ENCODE results near the gene KNCN. TPM values are rescaled to one million over a fixed set of nuclear protein-coding genes. Genes with fewer than 3 reads are reported as not detected.

KNCN gene
- polyA plus RNA-seq, 2 donors = not detected

DNA sequence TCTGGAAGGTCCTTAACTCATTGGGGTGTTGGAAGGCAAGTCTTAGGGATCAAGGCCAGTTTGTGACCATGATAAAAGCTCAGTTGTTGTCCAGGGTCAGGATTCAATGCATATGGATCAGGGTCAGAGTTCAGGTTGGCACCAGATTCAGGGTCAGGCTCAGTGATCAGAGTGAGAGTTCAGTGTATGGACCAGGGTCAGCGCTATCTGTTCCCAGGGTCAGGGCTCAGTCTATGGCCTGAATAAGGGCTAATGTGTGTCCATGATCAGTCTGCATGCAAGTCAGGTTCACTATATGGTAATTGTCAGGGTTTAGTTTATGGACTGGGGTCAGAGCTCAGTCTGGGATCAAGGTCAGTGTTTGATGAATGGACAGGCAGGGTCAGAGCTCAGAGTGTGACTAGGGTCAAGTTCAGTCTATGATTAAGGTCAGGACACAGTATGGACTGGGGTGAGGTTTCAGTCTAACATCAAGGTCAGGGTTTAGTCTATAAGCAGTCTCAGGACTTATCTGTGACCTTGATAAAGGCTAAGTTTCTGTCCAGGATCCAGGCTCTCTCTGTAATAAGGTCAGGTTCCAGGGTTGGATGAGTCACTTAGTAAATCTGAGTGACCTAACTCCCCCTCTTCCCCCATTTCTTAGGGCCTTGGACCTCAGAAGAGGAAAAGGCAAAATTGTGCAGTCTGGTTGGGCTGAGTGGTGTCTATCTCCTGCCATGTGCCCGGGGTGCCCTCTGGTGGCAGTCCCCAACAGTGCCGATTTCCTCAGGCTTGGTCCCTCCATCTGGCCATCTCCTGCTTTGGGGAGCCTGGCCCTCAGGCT lies 23.8 kb downstream of the KNCN start:
- no peaks in the 10 kb centered on the region for H3K27me3 ChIP-seq (ENCODE audit: control insufficient read depth in 1 of 2, insufficient read depth in 2 of 2, low read length in 2 of 2)
- no peak overlapping the region for H3K27ac ChIP-seq (ENCODE audit: low read depth in 2 of 2, low read length in 1 of 2)
- H3K4me3 ChIP-seq (ENCODE audit: low read depth in 1 of 2, low read length in 2 of 2) = no peak overlapping the region
- peaks cover 6 to 9% of the 10 kb centered on the region in 2 donors for H3K4me1 ChIP-seq (ENCODE audit: control insufficient read depth in 2 of 2, insufficient read depth in 2 of 2, low read length in 1 of 2)
- WGBS, 2 donors = 29% methylated on average over 3 of the region's 3 CpGs
- H3K36me3 ChIP-seq (ENCODE audit: control insufficient read depth in 2 of 2, insufficient read depth in 2 of 2, low read length in 1 of 2) = no peaks in the 10 kb centered on the region
- no peaks in the 10 kb centered on the region for H3K9me3 ChIP-seq (ENCODE audit: control insufficient read depth in 2 of 2, insufficient read depth in 1 of 2, low read depth in 1 of 2, low read length in 1 of 2)

DNA sequence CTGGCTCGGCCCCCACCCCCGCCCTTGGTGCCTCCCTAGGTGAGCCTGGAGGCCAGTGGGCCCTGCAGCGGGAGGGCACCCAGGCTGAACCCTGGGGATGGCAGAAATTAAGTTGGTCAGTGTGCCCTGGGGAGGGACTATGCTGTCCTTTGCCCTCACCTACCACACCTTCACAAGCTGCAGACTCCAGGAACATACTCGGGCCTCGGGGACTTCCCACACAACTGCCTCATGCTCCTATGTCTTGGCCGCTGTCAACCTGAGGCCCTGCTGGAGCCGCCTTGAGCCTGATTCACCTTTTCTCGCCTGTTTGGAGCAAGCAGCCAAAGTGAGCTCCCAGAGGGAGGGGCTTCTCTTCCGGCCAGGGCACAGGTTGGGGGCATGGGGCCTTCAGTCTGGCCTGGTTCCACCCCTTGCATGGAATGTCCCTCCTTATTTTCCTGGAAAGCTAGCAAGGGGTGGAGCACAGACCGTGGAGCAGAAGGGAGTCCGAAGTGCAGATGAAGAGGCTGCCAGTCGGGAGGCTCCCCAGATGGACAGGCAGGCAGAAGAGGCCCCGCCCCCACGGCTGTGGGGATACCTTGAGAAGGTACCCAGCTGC lies 24.7 kb downstream of the KNCN start:
- H3K27ac ChIP-seq (ENCODE audit: low read depth in 2 of 2, low read length in 1 of 2) = no peak overlapping the region
- H3K27me3 ChIP-seq (ENCODE audit: control insufficient read depth in 1 of 2, insufficient read depth in 2 of 2, low read length in 2 of 2) = no peaks in the 10 kb centered on the region
- H3K4me3 ChIP-seq (ENCODE audit: low read depth in 1 of 2, low read length in 2 of 2) = no peak overlapping the region
- 48 to 56% methylated on average over 14 of the region's 14 CpGs for WGBS, 2 donors
- no peaks in the 10 kb centered on the region for H3K9me3 ChIP-seq (ENCODE audit: control insufficient read depth in 2 of 2, insufficient read depth in 1 of 2, low read depth in 1 of 2, low read length in 1 of 2)
- no peaks in the 10 kb centered on the region for H3K36me3 ChIP-seq (ENCODE audit: control insufficient read depth in 2 of 2, insufficient read depth in 2 of 2, low read length in 1 of 2)
- H3K4me1 ChIP-seq (ENCODE audit: control insufficient read depth in 2 of 2, insufficient read depth in 2 of 2, low read length in 1 of 2) = peaks cover 7 to 13% of the 10 kb centered on the region in 2 donors

DNA sequence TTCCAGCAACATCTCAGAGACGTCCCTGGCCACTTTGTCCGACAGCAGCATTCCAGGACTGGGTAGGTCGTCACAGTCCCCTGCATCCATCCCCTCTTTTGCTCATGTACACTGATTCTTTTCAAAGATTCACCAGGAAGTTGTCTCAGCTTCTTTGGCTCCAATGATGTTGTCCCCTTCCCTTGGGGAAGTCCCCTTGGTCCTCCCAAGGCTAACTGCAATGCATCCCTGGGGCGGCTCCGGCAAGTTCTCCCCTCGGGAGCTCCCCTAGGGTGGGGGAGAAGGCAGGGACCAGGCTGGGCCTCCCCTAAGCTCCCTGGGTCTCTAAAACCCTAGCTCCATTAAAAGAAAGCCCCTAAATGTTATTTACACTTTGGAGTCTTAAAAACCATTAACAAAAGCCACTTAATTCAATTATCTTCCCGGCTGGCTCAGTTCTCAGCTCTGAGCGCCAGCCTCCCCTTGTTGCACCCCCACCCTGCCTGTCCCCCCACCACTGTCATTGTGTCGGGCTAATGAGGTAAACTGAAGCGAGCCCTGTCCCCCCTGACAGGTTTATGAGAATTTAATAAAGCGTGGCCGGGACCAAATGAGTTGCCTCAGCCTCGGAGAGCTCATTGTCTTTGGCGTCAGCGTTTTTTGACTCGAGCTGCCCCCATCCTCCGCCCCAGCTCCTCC lies 25.3 kb downstream of the KNCN start:
- no peaks in the 10 kb centered on the region for H3K27me3 ChIP-seq (ENCODE audit: control insufficient read depth in 1 of 2, insufficient read depth in 2 of 2, low read length in 2 of 2)
- no peaks in the 10 kb centered on the region for H3K9me3 ChIP-seq (ENCODE audit: control insufficient read depth in 2 of 2, insufficient read depth in 1 of 2, low read depth in 1 of 2, low read length in 1 of 2)
- no peak overlapping the region for H3K27ac ChIP-seq (ENCODE audit: low read depth in 2 of 2, low read length in 1 of 2)
- H3K4me3 ChIP-seq (ENCODE audit: low read depth in 1 of 2, low read length in 2 of 2) = no peak overlapping the region
- peaks cover 7 to 13% of the 10 kb centered on the region in 2 donors for H3K4me1 ChIP-seq (ENCODE audit: control insufficient read depth in 2 of 2, insufficient read depth in 2 of 2, low read length in 1 of 2)
- 66 to 68% methylated on average over 17 of the region's 17 CpGs for WGBS, 2 donors
- no peaks in the 10 kb centered on the region for H3K36me3 ChIP-seq (ENCODE audit: control insufficient read depth in 2 of 2, insufficient read depth in 2 of 2, low read length in 1 of 2)

- WGBS, 2 donors = 62 to 66% methylated on average over 13 of the region's 13 CpGs
- H3K27me3 ChIP-seq (ENCODE audit: control insufficient read depth in 1 of 2, insufficient read depth in 2 of 2, low read length in 2 of 2) = no peaks in the 10 kb centered on the region
- H3K4me3 ChIP-seq (ENCODE audit: low read depth in 1 of 2, low read length in 2 of 2) = no peak overlapping the region
- no peak overlapping the region for H3K27ac ChIP-seq (ENCODE audit: low read depth in 2 of 2, low read length in 1 of 2)
- no peaks in the 10 kb centered on the region for H3K36me3 ChIP-seq (ENCODE audit: control insufficient read depth in 2 of 2, insufficient read depth in 2 of 2, low read length in 1 of 2)
- H3K9me3 ChIP-seq (ENCODE audit: control insufficient read depth in 2 of 2, insufficient read depth in 1 of 2, low read depth in 1 of 2, low read length in 1 of 2) = no peaks in the 10 kb centered on the region
- H3K4me1 ChIP-seq (ENCODE audit: control insufficient read depth in 2 of 2, insufficient read depth in 2 of 2, low read length in 1 of 2) = peaks cover 7 to 13% of the 10 kb centered on the region in 2 donors
Observed at GRCh38 chr1:46525253-46525983, 26.0 kb downstream of the KNCN start.

- H3K27me3 ChIP-seq (ENCODE audit: control insufficient read depth in 1 of 2, insufficient read depth in 2 of 2, low read length in 2 of 2) = no peaks in the 10 kb centered on the region
- no peaks in the 10 kb centered on the region for H3K9me3 ChIP-seq (ENCODE audit: control insufficient read depth in 2 of 2, insufficient read depth in 1 of 2, low read depth in 1 of 2, low read length in 1 of 2)
- H3K36me3 ChIP-seq (ENCODE audit: control insufficient read depth in 2 of 2, insufficient read depth in 2 of 2, low read length in 1 of 2) = no peaks in the 10 kb centered on the region
- no peak overlapping the region for H3K27ac ChIP-seq (ENCODE audit: low read depth in 2 of 2, low read length in 1 of 2)
- no peak overlapping the region for H3K4me3 ChIP-seq (ENCODE audit: low read depth in 1 of 2, low read length in 2 of 2)
- peaks cover 7 to 13% of the 10 kb centered on the region in 2 donors for H3K4me1 ChIP-seq (ENCODE audit: control insufficient read depth in 2 of 2, insufficient read depth in 2 of 2, low read length in 1 of 2)
- 75 to 88% methylated on average over 5 of the region's 5 CpGs for WGBS, 2 donors
Observed at GRCh38 chr1:46524843-46525242, 26.6 kb downstream of the KNCN start.

GRCh38 chr1:46523496-46524353 lies 27.7 kb downstream of the KNCN start:
- peaks cover 7 to 13% of the 10 kb centered on the region in 2 donors for H3K4me1 ChIP-seq (ENCODE audit: control insufficient read depth in 2 of 2, insufficient read depth in 2 of 2, low read length in 1 of 2)
- 70 to 73% methylated on average over 11 of the region's 11 CpGs for WGBS, 2 donors
- H3K27ac ChIP-seq (ENCODE audit: low read depth in 2 of 2, low read length in 1 of 2) = peak overlapping the region; percentile 71 to 89
- H3K9me3 ChIP-seq (ENCODE audit: control insufficient read depth in 2 of 2, insufficient read depth in 1 of 2, low read depth in 1 of 2, low read length in 1 of 2) = no peaks in the 10 kb centered on the region
- no peaks in the 10 kb centered on the region for H3K27me3 ChIP-seq (ENCODE audit: control insufficient read depth in 1 of 2, insufficient read depth in 2 of 2, low read length in 2 of 2)
- no peak overlapping the region for H3K4me3 ChIP-seq (ENCODE audit: low read depth in 1 of 2, low read length in 2 of 2)
- H3K36me3 ChIP-seq (ENCODE audit: control insufficient read depth in 2 of 2, insufficient read depth in 2 of 2, low read length in 1 of 2) = no peaks in the 10 kb centered on the region

GRCh38 chr1:46522969-46523320 lies 28.5 kb downstream of the KNCN start:
- no peaks in the 10 kb centered on the region for H3K27me3 ChIP-seq (ENCODE audit: control insufficient read depth in 1 of 2, insufficient read depth in 2 of 2, low read length in 2 of 2)
- no peak overlapping the region for H3K4me3 ChIP-seq (ENCODE audit: low read depth in 1 of 2, low read length in 2 of 2)
- peak overlapping the region; percentile 81 to 89 for H3K27ac ChIP-seq (ENCODE audit: low read depth in 2 of 2, low read length in 1 of 2)
- no peaks in the 10 kb centered on the region for H3K36me3 ChIP-seq (ENCODE audit: control insufficient read depth in 2 of 2, insufficient read depth in 2 of 2, low read length in 1 of 2)
- 46 to 68% methylated on average over 13 of the region's 13 CpGs for WGBS, 2 donors
- no peaks in the 10 kb centered on the region for H3K9me3 ChIP-seq (ENCODE audit: control insufficient read depth in 2 of 2, insufficient read depth in 1 of 2, low read depth in 1 of 2, low read length in 1 of 2)
- H3K4me1 ChIP-seq (ENCODE audit: control insufficient read depth in 2 of 2, insufficient read depth in 2 of 2, low read length in 1 of 2) = peaks cover 7 to 13% of the 10 kb centered on the region in 2 donors

GRCh38 chr1:46522184-46522968 lies 29.1 kb downstream of the KNCN start:
- Histone ChIP-seq H3K9me3 (ENCODE audit: control insufficient read depth in 2 of 2, insufficient read depth in 1 of 2, low read depth in 1 of 2, low read length in 1 of 2) (no peaks in the 10 kb centered on the region), H3K4me3 (ENCODE audit: low read depth in 1 of 2, low read length in 2 of 2) (no peak overlapping the region), H3K36me3 (ENCODE audit: control insufficient read depth in 2 of 2, insufficient read depth in 2 of 2, low read length in 1 of 2) (no peaks in the 10 kb centered on the region), H3K27me3 (ENCODE audit: control insufficient read depth in 1 of 2, insufficient read depth in 2 of 2, low read length in 2 of 2) (no peaks in the 10 kb centered on the region), H3K4me1 (ENCODE audit: control insufficient read depth in 2 of 2, insufficient read depth in 2 of 2, low read length in 1 of 2) (peaks cover 7 to 14% of the 10 kb centered on the region in 2 donors), H3K27ac (ENCODE audit: low read depth in 2 of 2, low read length in 1 of 2) (peak overlapping the region; percentile 81 to 89)
- WGBS, 2 donors = 14 to 22% methylated on average over 16 of the region's 16 CpGs

All from esophagus (tissue), 2 donors.